Activated effector memory CD4-positive, alpha-beta T cell treated with Interleukin-2 at 50 U/mL for 16 hours (primary cell): ENCODE measurements around the gene PNN.
"Not testable (repeated sequence)": the region's sequence is repeated elsewhere in the genome, so short reads cannot be mapped to it uniquely, and the experiment has no call there.

Experiments
- DNase-seq: peaks from one replicate; pipeline ENCODE4 v3.0.0-alpha.2; 2020

PNN gene

GRCh38 chr14:39229601-39230110 is 54.6 kb downstream of the PNN start:
- DNase-seq: no peak

GRCh38 chr14:39230416-39231035 is 55.5 kb downstream of the PNN start:
- no peak for DNase-seq

GRCh38 chr14:39231751-39232553 is 56.9 kb downstream of the PNN start:
- not testable (repeated sequence) for DNase-seq
